Measurements from ENCODE around the gene TNPO1.

GRCh38 chr5:72892846-72893245 lies 76.4 kb downstream of the TNPO1 start:
- TF ChIP-seq, protein P1, sequence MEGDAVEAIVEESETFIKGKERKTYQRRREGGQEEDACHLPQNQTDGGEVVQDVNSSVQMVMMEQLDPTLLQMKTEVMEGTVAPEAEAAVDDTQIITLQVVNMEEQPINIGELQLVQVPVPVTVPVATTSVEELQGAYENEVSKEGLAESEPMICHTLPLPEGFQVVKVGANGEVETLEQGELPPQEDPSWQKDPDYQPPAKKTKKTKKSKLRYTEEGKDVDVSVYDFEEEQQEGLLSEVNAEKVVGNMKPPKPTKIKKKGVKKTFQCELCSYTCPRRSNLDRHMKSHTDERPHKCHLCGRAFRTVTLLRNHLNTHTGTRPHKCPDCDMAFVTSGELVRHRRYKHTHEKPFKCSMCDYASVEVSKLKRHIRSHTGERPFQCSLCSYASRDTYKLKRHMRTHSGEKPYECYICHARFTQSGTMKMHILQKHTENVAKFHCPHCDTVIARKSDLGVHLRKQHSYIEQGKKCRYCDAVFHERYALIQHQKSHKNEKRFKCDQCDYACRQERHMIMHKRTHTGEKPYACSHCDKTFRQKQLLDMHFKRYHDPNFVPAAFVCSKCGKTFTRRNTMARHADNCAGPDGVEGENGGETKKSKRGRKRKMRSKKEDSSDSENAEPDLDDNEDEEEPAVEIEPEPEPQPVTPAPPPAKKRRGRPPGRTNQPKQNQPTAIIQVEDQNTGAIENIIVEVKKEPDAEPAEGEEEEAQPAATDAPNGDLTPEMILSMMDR (IDR thresholded peaks at IDR 0.05), result no peak
- TF ChIP-seq POLR2A (IDR thresholded peaks at IDR 0.05) (no peak), EP300 (IDR thresholded peaks at IDR 0.05) (no peak)
